GM12875 (cell line): ENCODE data around the gene CREBBP.
A peak's percentile ranks its signal among the peaks of the same experiment; 100 is the strongest.
"Not testable (repeated sequence)": the region's sequence is repeated elsewhere in the genome, so short reads cannot be mapped to it uniquely, and the experiment has no call there.

ENCODE experiments used
- H3K4me3 ChIP-seq: one replicate; pipeline ENCODE4 v1.5.1; 2011; ENCODE audit warnings: low read depth, low read length, control low read depth
- CTCF ChIP-seq: IDR thresholded peaks from 2 replicates; pipeline ENCODE4 v1.5.1; 2011; ENCODE audit warnings: low read depth, mild to moderate bottlenecking, control low read depth, inconsistent platforms, low read length, moderate library complexity, borderline replicate concordance; ENCODE audit not compliant: insufficient read depth

Gene CREBBP

GRCh38 chr16:3880623-3881498 lies at the start of gene CREBBP:
Gene CREBBP (minus strand): TSS chr16:3880713. CDS start chr16:3879916, 797 bp downstream.
- TF ChIP-seq CTCF = no peak
- H3K4me3 ChIP-seq = peak within 1 kb of the TSS; percentile 79

- not testable (repeated sequence) for H3K4me3 ChIP-seq
These were observed 46.6 kb upstream of the CREBBP start for GRCh38 chr16:3927147-3927546.

GRCh38 chr16:3924763-3925162 lies 44.2 kb upstream of the CREBBP start:
- H3K4me3 ChIP-seq = no peak overlapping the region
- TF ChIP-seq CTCF = no peak

GRCh38 chr16:3922241-3922640 lies 41.7 kb upstream of the CREBBP start:
- H3K4me3 ChIP-seq = no peak overlapping the region
- no peak for TF ChIP-seq CTCF

- H3K4me3 ChIP-seq = no peak overlapping the region
- no peak for TF ChIP-seq CTCF
These were observed 39.7 kb upstream of the CREBBP start for GRCh38 chr16:3920206-3920605.

GRCh38 chr16:3919413-3919812 lies 38.9 kb upstream of the CREBBP start:
- H3K4me3 ChIP-seq = no peak overlapping the region
- TF ChIP-seq CTCF = no peak

- no peak overlapping the region for H3K4me3 ChIP-seq
- TF ChIP-seq CTCF = no peak
These were observed 35.1 kb upstream of the CREBBP start for GRCh38 chr16:3915426-3916260.
